ENCODE data around the gene UPK3A. TPM values are rescaled to one million over a fixed set of nuclear protein-coding genes. Genes with fewer than 3 reads are reported as not detected.
"Not testable (repeated sequence)": the region's sequence is repeated elsewhere in the genome, so short reads cannot be mapped to it uniquely, and the experiment has no call there.

UPK3A gene
- total RNA-seq, 2 donors from 2014 or later: 0.34 TPM; not detected in 1

DNA sequence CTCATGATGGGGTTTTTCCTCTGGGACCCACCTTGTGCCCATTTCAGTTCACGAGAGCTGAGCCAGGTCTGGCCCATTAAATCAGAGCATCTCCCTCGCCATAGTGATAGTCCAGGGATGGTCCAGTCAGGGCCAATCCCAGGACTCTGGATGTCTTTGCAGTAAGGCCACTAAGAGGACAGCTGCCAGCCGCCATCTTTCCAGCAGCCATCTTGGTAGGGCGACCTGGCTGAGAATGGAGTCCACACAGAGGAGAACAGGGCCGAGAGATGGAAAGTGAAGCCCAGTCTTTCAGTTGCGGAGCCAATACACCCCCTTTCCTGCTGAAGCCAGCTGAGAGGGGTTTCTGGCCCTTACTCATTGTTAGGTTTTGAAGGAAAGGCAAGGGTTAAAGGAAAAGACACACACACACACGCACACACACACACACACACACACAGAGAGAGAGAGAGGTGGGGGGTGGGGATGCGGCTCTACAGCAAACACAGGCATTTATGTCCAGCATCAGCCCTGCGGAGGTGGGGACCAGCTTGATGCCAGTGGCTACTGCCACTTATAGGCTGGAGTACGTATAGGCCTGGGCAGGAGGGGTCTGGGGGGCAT, 31.6 kb upstream of the UPK3A start:
- DNase-seq (no peak), ATAC-seq (no peak)
- intact Hi-C loops (cut with DNase I, micrococcal nuclease): no loop called here

DNA sequence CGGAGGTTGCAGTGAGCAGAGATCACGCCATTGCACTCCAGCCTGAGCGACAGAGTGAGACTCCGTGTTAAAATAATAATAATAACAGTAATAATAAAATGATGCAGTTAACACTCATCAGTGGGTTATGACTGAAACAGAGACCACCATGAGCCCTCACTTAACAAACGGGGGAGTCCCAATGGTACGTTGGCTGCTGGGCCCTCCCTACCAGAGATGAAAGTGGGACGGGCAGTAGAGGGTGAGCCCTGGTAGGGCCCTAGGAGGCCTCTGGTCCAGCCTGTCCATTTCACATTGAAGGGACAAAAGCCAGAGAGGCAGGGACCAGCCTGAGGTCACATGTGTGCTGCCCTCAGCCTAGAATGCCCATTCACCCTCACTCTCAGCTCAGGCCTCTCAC, 30.4 kb upstream of the UPK3A start:
- ATAC-seq: no peak
- intact Hi-C loops (cut with DNase I, micrococcal nuclease): no loop called here
- DNase-seq: no peak

- DNase-seq: no peak
- ATAC-seq: no peak
- intact Hi-C loops (cut with DNase I, micrococcal nuclease): no loop called here
Observed at GRCh38 chr22:45254789-45255278, 29.9 kb upstream of the UPK3A start.

DNA sequence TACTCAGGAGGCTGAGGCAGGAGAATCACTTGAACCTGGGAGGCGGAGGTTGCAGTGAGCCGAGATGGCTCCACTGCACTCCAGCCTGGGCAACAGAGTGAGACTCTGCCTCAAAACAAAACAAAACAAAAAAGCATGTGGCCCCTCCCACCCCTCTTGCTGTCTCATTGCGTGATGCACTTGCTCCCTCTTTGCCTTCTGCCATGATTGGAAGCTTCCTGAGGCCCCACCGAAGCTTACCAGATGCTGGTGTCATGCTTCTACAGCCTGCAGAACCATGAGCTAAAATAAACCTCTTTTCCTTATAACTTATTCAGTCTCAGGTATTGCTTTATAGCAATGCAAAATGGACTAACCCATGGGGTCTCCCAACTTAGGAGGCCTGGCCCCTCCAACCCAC, 26.8 kb upstream of the UPK3A start:
- ATAC-seq; DNase-seq; intact Hi-C loops (cut with DNase I, micrococcal nuclease): not testable (repeated sequence)

GRCh38 chr22:45259754-45260394, 24.9 kb upstream of the UPK3A start:
- intact Hi-C loops (cut with DNase I, micrococcal nuclease): loop anchor here in 1 of 2 donors (10.0 kb wide), 1 partner anchor 295 kb away; no protein-coding TSS in a partner anchor
- ATAC-seq: no peak

DNA sequence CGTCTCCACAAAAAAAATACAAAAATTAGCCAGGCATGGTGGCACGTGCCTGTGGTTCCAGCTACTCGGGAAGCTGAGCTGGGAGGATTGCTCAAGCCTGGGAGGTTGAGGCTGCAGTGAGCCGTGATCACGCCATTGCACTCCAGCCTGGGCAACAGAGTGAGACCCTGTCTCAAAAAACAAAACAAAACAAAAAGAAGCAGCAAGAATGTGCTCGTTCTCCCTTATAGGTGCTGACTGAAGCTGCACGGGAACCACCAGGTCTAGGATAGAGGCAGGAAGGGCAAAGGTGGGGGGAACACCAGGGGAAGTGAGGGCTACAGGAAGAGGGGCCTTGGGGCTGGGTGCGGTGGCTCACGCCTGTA, 24.4 kb upstream of the UPK3A start:
- intact Hi-C loops (cut with DNase I, micrococcal nuclease): loop anchor here in 1 of 2 donors (10.0 kb wide), 1 partner anchor 294 kb away; no protein-coding TSS in a partner anchor
- ATAC-seq, DNase-seq: not testable (repeated sequence)

More at GRCh38 chr22:45259754-45260394, 24.9 kb upstream of the UPK3A start:
- no peak for DNase-seq

- peak; percentile 76 to 77 for DNase-seq
- intact Hi-C loops (cut with DNase I, micrococcal nuclease): loop anchor here in 1 of 2 donors (10.0 kb wide), 1 partner anchor 293 kb away; no protein-coding TSS in a partner anchor
- peak; percentile 73 for ATAC-seq
Observed at GRCh38 chr22:45261407-45262088, 23.2 kb upstream of the UPK3A start.

- no peak for ATAC-seq
- intact Hi-C loops (cut with DNase I, micrococcal nuclease): loop anchor here in 1 of 2 donors (10.0 kb wide), 1 partner anchor 292 kb away; no protein-coding TSS in a partner anchor
Observed at GRCh38 chr22:45262195-45262930, 22.4 kb upstream of the UPK3A start.

GRCh38 chr22:45262931-45263462, 21.8 kb upstream of the UPK3A start:
- peak; percentile 34 for ATAC-seq
- intact Hi-C loops (cut with DNase I, micrococcal nuclease): loop anchor here in 1 of 2 donors (10.0 kb wide), 1 partner anchor 292 kb away; no protein-coding TSS in a partner anchor
- DNase-seq: no peak

More at GRCh38 chr22:45262195-45262930, 22.4 kb upstream of the UPK3A start:
- no peak for DNase-seq

DNA sequence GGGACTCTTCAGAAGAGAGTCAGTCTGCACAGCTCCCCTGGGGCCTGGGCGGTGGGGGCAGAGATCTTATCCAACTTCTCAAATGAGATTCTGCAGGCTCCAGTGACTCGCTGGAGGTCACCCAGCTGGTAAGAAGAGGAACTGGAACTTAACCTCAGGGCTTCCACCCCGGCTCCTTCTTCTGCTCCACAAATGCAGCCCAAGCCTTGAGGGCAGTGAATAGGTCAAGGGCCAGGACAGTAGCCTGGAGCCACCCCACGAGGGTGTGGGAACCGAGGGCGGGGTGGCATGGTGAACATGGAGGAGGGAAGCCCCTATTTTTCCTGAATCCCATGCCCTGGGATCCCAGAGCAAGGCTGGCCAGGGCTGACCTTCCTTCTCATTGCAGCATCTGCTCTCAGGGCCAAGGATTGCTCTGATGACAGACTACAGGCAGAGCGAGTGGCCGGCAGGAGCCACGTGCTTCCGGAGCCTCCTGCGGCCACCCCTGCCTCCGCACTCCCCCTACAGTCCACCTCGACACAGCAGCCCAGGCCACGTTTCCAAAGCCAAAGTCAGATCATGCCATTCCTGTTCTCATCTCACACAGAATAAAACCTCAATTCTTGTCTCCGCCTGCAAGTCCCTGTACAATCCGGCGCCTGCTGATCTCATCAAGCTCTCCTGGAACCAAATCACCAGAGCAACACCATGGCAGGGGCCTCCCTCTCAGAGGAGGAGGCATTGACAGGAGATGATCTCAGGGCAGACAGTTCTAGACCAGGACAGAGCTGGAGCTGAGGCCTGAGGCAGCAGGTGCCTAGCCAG, 21.1 kb upstream of the UPK3A start:
- peak; percentile 66 to 70 for DNase-seq
- intact Hi-C loops (cut with DNase I, micrococcal nuclease): loop anchor here in 1 of 2 donors (10.0 kb wide), 1 partner anchor 291 kb away; no protein-coding TSS in a partner anchor
- peak; percentile 71 for ATAC-seq

DNA sequence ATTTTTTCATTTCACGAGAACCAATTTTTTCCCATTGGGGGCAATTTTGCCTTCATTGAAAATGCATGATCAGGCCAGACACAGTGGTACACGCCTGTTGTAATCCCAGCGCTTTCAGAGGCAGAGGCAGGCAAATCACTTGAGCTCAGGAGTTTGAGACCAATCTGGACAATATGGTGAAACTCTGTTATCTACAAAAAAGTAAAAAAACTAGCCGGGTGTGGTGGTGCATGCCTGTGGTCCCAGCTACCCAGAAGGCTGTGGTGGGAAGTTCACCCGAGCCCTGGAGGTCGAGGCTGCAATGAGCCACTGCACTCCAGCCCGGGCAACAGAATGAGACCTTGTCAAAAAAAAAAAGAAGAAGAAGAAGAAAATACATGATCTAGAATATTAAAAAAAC, 19.2 kb upstream of the UPK3A start:
- ATAC-seq: no peak
- no peak for DNase-seq
- intact Hi-C loops (cut with DNase I, micrococcal nuclease): loop anchor here (5.0 to 10.0 kb wide), 2 partner anchors 172 to 289 kb away; no protein-coding TSS in a partner anchor

DNA sequence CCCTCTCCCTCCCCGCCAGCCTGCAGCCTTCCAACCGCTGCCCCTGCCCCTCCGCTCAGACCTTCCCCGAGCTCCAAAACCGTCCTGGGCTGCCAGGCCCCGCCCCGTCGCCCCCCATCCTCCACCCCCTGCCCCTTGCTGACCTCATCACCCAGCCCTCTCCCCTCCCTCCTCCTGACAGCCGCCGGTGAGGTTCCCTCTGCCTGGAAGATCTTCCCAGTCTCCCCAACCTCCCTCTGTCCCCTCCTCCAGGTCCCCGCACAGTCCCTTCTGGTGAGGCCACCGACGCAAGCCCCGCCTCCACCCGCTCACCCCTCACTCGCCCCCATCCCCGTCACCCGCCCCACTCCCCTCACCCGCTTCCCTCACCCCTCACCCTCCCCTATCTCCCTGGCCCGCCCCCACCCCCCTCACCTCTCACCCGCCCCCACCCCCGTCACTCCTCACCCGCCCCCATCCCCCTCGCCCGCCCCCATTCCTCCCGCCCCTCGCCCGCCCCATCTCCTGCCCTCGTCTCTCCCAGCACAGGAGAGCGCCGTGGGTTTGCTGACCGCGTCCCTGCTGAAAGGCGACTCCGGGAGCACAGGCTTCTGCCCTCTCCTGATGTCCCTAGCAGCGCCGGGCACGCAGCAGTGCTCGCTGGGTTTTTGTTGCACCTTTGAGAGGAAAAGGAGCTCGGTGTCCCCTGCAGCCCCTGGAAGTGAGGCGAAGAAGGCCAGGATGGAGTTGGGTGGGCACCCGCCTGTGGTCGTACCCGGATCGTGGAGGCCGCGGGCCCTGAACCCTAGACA, 16.4 kb upstream of the UPK3A start:
- peak in 1 of 2 donors; percentile 57 for DNase-seq
- peak; percentile 23 for ATAC-seq
- intact Hi-C loops (cut with DNase I, micrococcal nuclease): loop anchor here (5.0 to 10.0 kb wide), 2 partner anchors 169 to 286 kb away; no protein-coding TSS in a partner anchor

DNA sequence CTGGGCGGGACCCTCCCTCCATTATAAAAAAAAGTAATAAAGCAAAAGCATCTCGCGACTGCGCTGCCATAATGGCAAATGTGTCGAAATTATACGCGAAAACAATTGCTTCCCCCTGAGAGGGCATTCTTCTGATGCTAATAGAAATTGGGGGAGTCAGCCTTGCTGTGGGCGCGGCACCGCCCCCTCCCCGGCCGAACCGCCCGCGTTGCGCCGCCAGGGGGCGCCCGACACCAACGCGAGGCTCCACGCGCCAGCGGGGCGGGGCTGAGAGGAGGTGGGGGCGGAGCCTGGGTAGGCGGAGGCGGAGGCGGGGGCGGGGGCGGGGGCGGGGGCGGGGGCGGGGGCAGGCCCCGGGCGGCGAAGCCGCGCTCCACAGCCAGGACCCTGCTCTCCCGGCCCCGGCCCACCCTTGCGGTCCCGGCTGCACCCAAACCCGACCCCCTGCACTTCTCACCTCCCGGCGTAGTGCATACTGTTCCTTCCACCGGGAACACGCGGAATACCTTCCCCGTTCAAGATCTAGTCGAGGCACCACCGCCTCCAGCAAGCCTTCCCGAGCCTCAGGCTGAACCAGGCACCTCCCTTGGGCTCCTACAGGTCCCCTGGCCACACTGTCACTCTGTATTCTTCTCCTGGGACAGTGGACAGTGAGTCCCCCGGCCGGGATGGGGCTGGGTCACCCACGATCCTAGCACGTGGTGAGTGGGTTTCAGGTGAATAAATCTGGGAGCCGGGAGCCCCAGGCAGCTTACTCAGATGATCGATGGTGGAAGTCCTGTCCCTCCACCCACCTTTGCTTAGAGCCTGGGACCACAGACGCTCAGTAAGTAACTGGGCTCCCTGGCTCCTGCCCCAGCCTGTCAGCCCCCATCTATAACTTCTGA, 15.5 kb upstream of the UPK3A start:
- peak; percentile 72 for ATAC-seq
- DNase-seq: peak; percentile 67 to 91
- intact Hi-C loops (cut with DNase I, micrococcal nuclease): loop anchor here (5.0 to 10.0 kb wide), 2 partner anchors 168 to 286 kb away; no protein-coding TSS in a partner anchor

DNA sequence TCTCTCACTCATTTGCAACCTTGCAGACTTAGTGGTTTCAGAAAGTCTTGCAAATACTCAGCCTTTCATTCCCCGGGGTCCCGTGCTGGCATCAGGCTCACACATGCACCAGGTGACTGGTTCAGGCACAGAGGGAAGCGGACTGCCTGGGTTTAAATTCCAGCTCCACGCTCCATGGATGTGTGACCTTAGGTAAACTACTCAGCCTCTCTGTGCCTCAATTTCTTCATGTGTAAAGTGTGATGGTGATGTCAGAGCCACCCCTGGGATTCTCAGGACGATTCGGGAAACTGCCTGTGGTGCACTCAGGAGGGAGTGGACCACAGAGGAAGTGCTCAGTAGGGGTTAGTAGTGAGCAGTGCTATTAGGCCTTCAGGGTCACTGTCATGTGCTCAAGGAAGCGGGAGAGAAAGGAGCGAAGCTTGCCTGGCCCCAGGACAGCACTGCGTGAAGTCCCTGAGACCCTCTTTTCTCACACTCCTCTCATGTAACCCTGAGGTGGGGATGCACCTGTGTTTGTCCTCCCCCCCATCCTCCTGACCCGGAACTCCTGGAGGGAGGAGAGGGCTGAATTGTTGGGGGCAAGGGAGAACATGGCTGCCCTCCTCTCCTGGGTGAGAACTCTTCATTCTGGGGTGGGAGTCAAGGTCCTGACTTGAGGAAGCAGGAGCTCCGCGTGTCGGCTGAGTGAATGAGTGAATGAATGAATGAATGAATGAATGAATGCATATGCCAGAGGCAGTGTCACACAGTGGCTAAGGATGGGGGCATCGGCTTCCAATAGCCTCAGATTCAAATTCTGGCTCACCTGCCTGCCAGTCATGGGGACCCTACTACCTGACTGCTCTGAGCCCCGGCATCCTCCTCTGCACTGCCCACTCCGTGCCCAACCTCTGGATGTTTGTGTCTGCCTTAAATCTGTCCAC, 14.4 kb upstream of the UPK3A start:
- intact Hi-C loops (cut with DNase I, micrococcal nuclease): no loop called here
- ATAC-seq (no peak), DNase-seq (no peak)
